Measurements from ENCODE around the gene HSF2. TPM values are rescaled to one million over a fixed set of nuclear protein-coding genes. Genes with fewer than 3 reads are reported as not detected.

HSF2 gene
- total and polyA plus RNA-seq, 2 experiments from 2014 or later: 10.0 to 18.1 TPM

- TF ChIP-seq ZNF462 (CRISPR knock-in tag; IDR thresholded peaks at IDR 0.05) (no peak), CTCF (conservative IDR thresholded peaks at IDR 0.05; ENCODE audit: low read depth in 2 of 2) (no peak), CREB1 (CRISPR knock-in tag; IDR thresholded peaks at IDR 0.05; ENCODE audit: low read depth) (no peak), POLR2AphosphoS5 (IDR thresholded peaks at IDR 0.05; ENCODE audit: low read depth) (no peak), ZNF114 (CRISPR knock-in tag; IDR thresholded peaks at IDR 0.05) (no peak), EZH2 (IDR thresholded peaks at IDR 0.05; ENCODE audit: low read depth, unreplicated experiment) (no peak), JUNB (IDR thresholded peaks at IDR 0.05; ENCODE audit: unreplicated experiment) (no peak), EZH2phosphoT487 (IDR thresholded peaks at IDR 0.05; ENCODE audit: unreplicated experiment) (no peak), ETS1 (IDR thresholded peaks at IDR 0.05) (no peak), ZNF331 (CRISPR knock-in tag; IDR thresholded peaks at IDR 0.05; ENCODE audit: low read depth) (no peak)
These were observed 27.1 kb downstream of the HSF2 start (continued) for GRCh38 chr6:122426597-122426996.
